IMR-90 (cell line): ENCODE results near the gene TIGD3. TPM values are rescaled to one million over a fixed set of nuclear protein-coding genes. Genes with fewer than 3 reads are reported as not detected.

Source experiments
- ATAC-seq: fragments of 200-7000 bp; cut with Tn5 transposase; 2 replicates; pipeline ENCODE4 v1.9.1; 2020; ENCODE audit warnings: low read depth, mild to moderate bottlenecking, moderate library complexity
- BruUV-seq: library from RNA; stranded (reverse); fragments of 400-500 nt; replicated peaks from 2 replicates; lab custom pipeline; 2021; lab: Mats Ljungman, UMichigan
- CTCF ChIA-PET: fragments of 300-600 bp; formaldehyde crosslinking; extraction: SDS; loops from one replicate; lab custom pipeline; 2021; ENCODE audit warnings: antibody characterized with exemption; lab: Yijun Ruan, JAX
- POLR2A ChIA-PET: fragments of 300-600 bp; sonication (Branson Sonifier 250); formaldehyde crosslinking; loops from one replicate; lab custom pipeline; 2022; ENCODE audit warnings: antibody characterized with exemption; ENCODE audit not compliant: unreplicated experiment; lab: Charles Lee
- DNase-seq: peaks from one replicate; pipeline ENCODE4 v3.0.0; 2013
- H2AFZ ChIP-seq: replicated peaks from 2 replicates; pipeline ENCODE3; 2013; ENCODE audit warnings: low read length, mild to moderate bottlenecking; ENCODE audit not compliant: poor library complexity
- H2AK5ac ChIP-seq: 2 replicates; pipeline ENCODE4 v1.6.1; 2013; ENCODE audit warnings: low read depth, low read length, inconsistent platforms
- H2AK9ac ChIP-seq: replicated peaks from 2 replicates; pipeline ENCODE3; 2013; ENCODE audit warnings: mild to moderate bottlenecking, low read depth, low read length, moderate library complexity; ENCODE audit not compliant: poor library complexity
- H2BK120ac ChIP-seq: 2 replicates; pipeline ENCODE4 v1.6.1; 2013; ENCODE audit warnings: low read depth, low read length, inconsistent platforms
- H2BK15ac ChIP-seq: 3 replicates; pipeline ENCODE4 v1.6.1; 2013; ENCODE audit warnings: low read depth, low read length, inconsistent platforms
- H2BK20ac ChIP-seq: 2 replicates; pipeline ENCODE4 v1.6.1; 2013; ENCODE audit warnings: low read depth, mild to moderate bottlenecking, inconsistent platforms, low read length, moderate library complexity
- H2BK5ac ChIP-seq: 2 replicates; pipeline ENCODE4 v1.6.1; 2013; ENCODE audit warnings: mild to moderate bottlenecking, low read depth, low read length, inconsistent platforms; ENCODE audit not compliant: poor library complexity, severe bottlenecking
- H3K14ac ChIP-seq: replicated peaks from 2 replicates; pipeline ENCODE4 v1.6.1; 2013; ENCODE audit warnings: low read depth, low read length, inconsistent platforms
- H3K18ac ChIP-seq: 2 replicates; pipeline ENCODE4 v1.6.1; 2013; ENCODE audit warnings: low read depth, low read length, control low read depth
- H3K23ac ChIP-seq: 2 replicates; pipeline ENCODE4 v1.6.1; 2013; ENCODE audit warnings: low read depth, low read length, inconsistent platforms
- H3K27ac ChIP-seq: 2 replicates; pipeline ENCODE4 v1.5.1; 2013; ENCODE audit warnings: mild to moderate bottlenecking, control low read depth, low read length; ENCODE audit not compliant: insufficient read depth
- H3K27me3 ChIP-seq: 2 replicates; pipeline ENCODE4 v1.6.1; 2013; ENCODE audit warnings: low read length; ENCODE audit not compliant: control insufficient read depth, insufficient read depth
- H3K36me3 ChIP-seq: 2 replicates; pipeline ENCODE4 v1.6.1; 2013; ENCODE audit warnings: low read length, mixed read lengths; ENCODE audit not compliant: control insufficient read depth, insufficient read depth
- H3K4ac ChIP-seq: 2 replicates; pipeline ENCODE4 v1.6.1; 2013; ENCODE audit warnings: low read depth, low read length, inconsistent platforms
- H3K4me1 ChIP-seq: 2 replicates; pipeline ENCODE4 v1.6.1; 2013; ENCODE audit warnings: low read length, mixed read lengths; ENCODE audit not compliant: control insufficient read depth, insufficient read depth
- H3K4me2 ChIP-seq: 2 replicates; pipeline ENCODE4 v1.6.1; 2013; ENCODE audit warnings: low read depth, mild to moderate bottlenecking, control low read depth, low read length, moderate library complexity
- H3K4me3 ChIP-seq: 2 replicates; pipeline ENCODE4 v1.5.1; 2013; ENCODE audit warnings: low read depth, mild to moderate bottlenecking, control low read depth, low read length, moderate library complexity; ENCODE audit not compliant: insufficient read depth
- H3K56ac ChIP-seq: 2 replicates; pipeline ENCODE4 v1.6.1; 2013; ENCODE audit warnings: low read length, inconsistent platforms; ENCODE audit not compliant: insufficient read depth; ENCODE audit errors: extremely low read depth
- H3K79me1 ChIP-seq, 2 experiments: 2 replicates each; pipeline ENCODE4 v1.6.1; 2013; ENCODE audit warnings: low read length in 2 of 2, inconsistent platforms in 1 of 2, low read depth in 1 of 2
- H3K9ac ChIP-seq: 2 replicates; pipeline ENCODE4 v1.6.1; 2013; ENCODE audit warnings: low read depth, low read length, control low read depth
- H3K9me1 ChIP-seq: 2 replicates; pipeline ENCODE4 v1.6.1; 2013; ENCODE audit warnings: low read length, inconsistent platforms; ENCODE audit not compliant: insufficient read depth
- H3K9me3 ChIP-seq: 2 replicates; pipeline ENCODE4 v1.6.1; 2013; ENCODE audit warnings: low read length; ENCODE audit not compliant: control insufficient read depth, insufficient read depth
- H4K20me1 ChIP-seq: 2 replicates; pipeline ENCODE4 v1.6.1; 2013; ENCODE audit warnings: low read length, inconsistent platforms; ENCODE audit not compliant: insufficient read depth
- H4K5ac ChIP-seq: 2 replicates; pipeline ENCODE4 v1.6.1; 2013; ENCODE audit warnings: mild to moderate bottlenecking, low read depth, low read length, control low read depth
- H4K8ac ChIP-seq, 2 experiments: 2 replicates each; pipeline ENCODE4 v1.6.1; 2013; ENCODE audit warnings: low read depth in 2 of 2, low read length in 2 of 2, control low read depth in 1 of 2, inconsistent platforms in 1 of 2
- H4K91ac ChIP-seq: 2 replicates; pipeline ENCODE4 v1.6.1; 2013; ENCODE audit warnings: low read depth, low read length, inconsistent platforms; ENCODE audit not compliant: insufficient read depth
- CTCF ChIP-seq: conservative IDR thresholded peaks from 2 replicates; pipeline ENCODE4 v1.5.1; 2012; ENCODE audit warnings: mild to moderate bottlenecking, low read depth, low read length, improper control_type of control experiment
- POLR2A ChIP-seq: IDR thresholded peaks from 2 replicates; pipeline ENCODE4 v1.6.1; 2012; ENCODE audit warnings: mild to moderate bottlenecking, low read depth, low read length
- RAD21 ChIP-seq: IDR thresholded peaks from 2 replicates; pipeline ENCODE4 v1.6.1; 2012; ENCODE audit warnings: low read length, improper control_type of control experiment
- WGBS, 2 experiments: methylation state at CpG; one replicate each; pipeline versions ENCODE4 v1.1.5 to v1.1.7; 2013; ENCODE audit warnings: missing lambda C conversion rate in 2 of 2; ENCODE audit not compliant: insufficient read length in 1 of 2; ENCODE audit errors: extremely low coverage in 2 of 2; 5-methylcytosine and 5-hydroxymethylcytosine counted together
- dilution Hi-C: fragments of 300-500 bp; cut with HindIII; formaldehyde crosslinking; loops from one replicate; pipeline ENCODE4 v1.14.3; 2018; ENCODE audit warnings: low sequenced_read_pairs; ENCODE audit not compliant: unreplicated experiment
- in situ Hi-C: fragments of 300-500 bp; cut with MboI; formaldehyde crosslinking; loops from 3 replicates; pipeline ENCODE4 v1.14.3; 2019; ENCODE audit warnings: low sequenced_read_pairs, inconsistent platforms, mixed read lengths
- intact Hi-C: fragments of 100-400 bp; cut with micrococcal nuclease; formaldehyde crosslinking; loops from 2 replicates; pipeline ENCODE4 v1.10.0; 2022
- polyA plus RNA-seq, 3 experiments: library from polyadenylated mRNA; depleted of rRNA; stranded (reverse); fragments of >200 nt; gene quantifications; 2 replicates each; pipeline ENCODE4 v1.2.3, GENCODE V29; 2012; ENCODE audit warnings: low replicate concordance in 1 of 3
- total RNA-seq: library from RNA; depleted of rRNA; stranded (reverse); fragments of >200 nt; gene quantifications from 2 replicates; pipeline ENCODE4 v1.2.3, GENCODE V29; 2012

TIGD3 gene
- total and polyA plus RNA-seq, 2 of the 4 experiments (the other 2 are of a cell fraction) = 0.12 TPM; not detected in 1

DNA sequence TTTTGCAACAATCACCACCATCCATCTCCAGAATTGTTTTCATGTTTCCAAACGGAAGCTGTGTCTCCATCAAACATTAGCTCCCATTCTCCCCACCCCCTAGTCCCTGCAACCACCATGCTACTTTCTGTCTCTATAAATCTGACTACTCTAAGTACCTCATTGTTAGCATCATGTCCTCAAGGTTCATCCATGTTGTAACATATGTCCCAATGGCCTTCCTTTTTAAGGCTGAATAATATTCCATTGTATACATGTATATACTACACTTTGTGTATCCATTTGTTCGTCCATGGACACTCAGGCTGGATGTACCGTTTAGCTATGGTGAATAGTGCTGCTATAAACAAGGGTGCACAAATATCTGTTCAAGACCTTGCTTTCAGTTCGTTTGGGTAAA is 29.1 kb upstream of the TIGD3 start:
- Histone ChIP-seq H2BK5ac (no peak overlapping the region), H3K4ac (no peak overlapping the region), H4K8ac (no peak overlapping the region), H3K4me2 (no peak overlapping the region), H2AFZ (no peak overlapping the region), H4K20me1 (peaks cover 41% of the 10 kb centered on the region), H3K14ac (no peak overlapping the region), H3K18ac (no peak overlapping the region), H3K4me1 (no peaks in the 10 kb centered on the region; the same call in 1 of the 2 replicates), H3K27ac (no peak overlapping the region), H3K56ac (no peak overlapping the region), H3K9me1 (peaks cover 4% of the 10 kb centered on the region), H3K27me3 (no peaks in the 10 kb centered on the region), H3K79me1 (peaks cover 3 to 40% of the 10 kb centered on the region in 2 experiments), H2BK20ac (no peak overlapping the region), H3K36me3 (peaks cover 34% of the 10 kb centered on the region), H4K5ac (no peak overlapping the region), H3K23ac (no peak overlapping the region), H3K4me3 (no peak overlapping the region), H3K9me3 (no peaks in the 10 kb centered on the region), H3K9ac (no peak overlapping the region), H4K91ac (no peak overlapping the region), H2BK120ac (no peak overlapping the region), H2AK9ac (no peak overlapping the region), H2AK5ac (no peak overlapping the region), H2BK15ac (no peak overlapping the region)
- in situ Hi-C loops = no loop called here
- WGBS, 2 experiments = 85% methylated on average over 2 of the region's 4 CpGs; no CpG with 5 or more reads in 1 of the 2 experiments
- BruUV-seq = no TSS peak
- ATAC-seq = no peak
- intact Hi-C loops = no loop called here
- dilution Hi-C loops = no loop called here
- CTCF ChIA-PET = no interaction called here
- no peak for DNase-seq
- POLR2A ChIA-PET = no interaction called here
- TF ChIP-seq RAD21 (no peak), CTCF (no peak), POLR2A (peak; percentile 75)
